CD4-positive, alpha-beta T cell treated with Interleukin-21 for 1 hour (primary cell): Measurements from ENCODE around the gene OXSR1.
"Not testable (repeated sequence)": the region's sequence is repeated elsewhere in the genome, so short reads cannot be mapped to it uniquely, and the experiment has no call there.

ENCODE experiments used
- DNase-seq: peaks from one replicate; pipeline ENCODE4 v3.0.0-alpha.2; 2020

Gene OXSR1

GRCh38 chr3:38146504-38146903 is 18.8 kb upstream of the OXSR1 start:
- no peak for DNase-seq

GRCh38 chr3:38147421-38147820 is 17.9 kb upstream of the OXSR1 start:
- no peak for DNase-seq

GRCh38 chr3:38148311-38148882 is 16.9 kb upstream of the OXSR1 start:
- DNase-seq = no peak

- DNase-seq = no peak
These were observed 15.6 kb upstream of the OXSR1 start for GRCh38 chr3:38149708-38150107.

- DNase-seq = no peak
These were observed 14.4 kb upstream of the OXSR1 start for GRCh38 chr3:38150780-38151528.

GRCh38 chr3:38151667-38152265 is 13.6 kb upstream of the OXSR1 start:
- peak; percentile 60 for DNase-seq

GRCh38 chr3:38152609-38153008 is 12.7 kb upstream of the OXSR1 start:
- no peak for DNase-seq

GRCh38 chr3:38153221-38153620 is 12.1 kb upstream of the OXSR1 start:
- DNase-seq = no peak

- no peak for DNase-seq
These were observed 11.3 kb upstream of the OXSR1 start for GRCh38 chr3:38154033-38154494.

- no peak for DNase-seq
These were observed 10.6 kb upstream of the OXSR1 start for GRCh38 chr3:38154625-38155255.

- DNase-seq = no peak
These were observed 9.5 kb upstream of the OXSR1 start for GRCh38 chr3:38155825-38156224.

- DNase-seq = no peak
These were observed 8.2 kb upstream of the OXSR1 start for GRCh38 chr3:38157117-38157516.

GRCh38 chr3:38157595-38157994 is 7.7 kb upstream of the OXSR1 start:
- no peak for DNase-seq

GRCh38 chr3:38158472-38158871 is 6.9 kb upstream of the OXSR1 start:
- DNase-seq = no peak

- DNase-seq = not testable (repeated sequence)
These were observed 4.6 kb upstream of the OXSR1 start for GRCh38 chr3:38160704-38161103.

- DNase-seq = peak; percentile 42
These were observed 2.1 kb upstream of the OXSR1 start for GRCh38 chr3:38163117-38163840.

GRCh38 chr3:38163841-38164642 is 1.3 kb upstream of the OXSR1 start:
- DNase-seq = no peak

GRCh38 chr3:38164643-38164951 is 740 bp upstream of the OXSR1 start:
- DNase-seq = no peak

GRCh38 chr3:38165722-38166387 is 518 bp downstream of the OXSR1 start:
- DNase-seq = no peak

GRCh38 chr3:38167591-38167990 is 2.3 kb downstream of the OXSR1 start:
- DNase-seq = no peak

- no peak for DNase-seq
These were observed 3.1 kb downstream of the OXSR1 start for GRCh38 chr3:38168151-38169026.
